HCT116 (cell line): ENCODE data around the gene VAT1. TPM values are rescaled to one million over a fixed set of nuclear protein-coding genes. Genes with fewer than 3 reads are reported as not detected.

Source experiments
- ATAC-seq: fragments of 200-7000 bp; cut with Tn5 transposase; 2 replicates; pipeline ENCODE4 v1.9.1; 2020; ENCODE audit warnings: mild to moderate bottlenecking, moderate library complexity
- BruUV-seq: library from RNA; stranded (reverse); fragments of 400-500 nt; replicated peaks from 2 replicates; lab custom pipeline; 2021; lab: Mats Ljungman, UMichigan
- CTCF ChIA-PET: fragments of 300-600 bp; sonication (Branson Sonifier 250); formaldehyde crosslinking; loops from one replicate; lab custom pipeline; 2021; ENCODE audit warnings: antibody characterized with exemption; lab: Charles Lee
- POLR2A ChIA-PET: fragments of 300-600, 350-600 bp; sonication (Branson Sonifier 250); formaldehyde crosslinking; loops from one replicate; lab custom pipeline; 2021; ENCODE audit warnings: antibody characterized with exemption; lab: Charles Lee
- RAD21 ChIA-PET, 2 experiments: fragments of 300-600 bp; sonication (Branson Sonifier 250); formaldehyde crosslinking; loops; one replicate each; lab custom pipeline; 2023; ENCODE audit warnings: low total read pairs in 2 of 2; ENCODE audit not compliant: uncharacterized antibody in 2 of 2, unreplicated experiment in 2 of 2, low non-redundant PET in 1 of 2; lab: Charles Lee
- DNase-seq: peaks from one replicate; pipeline ENCODE4 v3.0.0-alpha.2; 2010; ENCODE audit warnings: low read depth, low spot score
- H2AFZ ChIP-seq: fragments of 200-600 bp; shearing (Covaris generic), sonication (generic); 2 replicates; pipeline ENCODE4 v1.6.1; 2017; ENCODE audit warnings: low read depth, mixed run types, mixed read lengths, antibody characterized with exemption, low read length; ENCODE audit not compliant: poor library complexity, severe bottlenecking
- H3K27ac ChIP-seq: 2 replicates; pipeline ENCODE4 v1.5.1; 2012; ENCODE audit warnings: low read depth, low read length
- H3K27me3 ChIP-seq: fragments of 200-600 bp; sonication (generic); 2 replicates; pipeline ENCODE4 v1.6.1; 2016; ENCODE audit warnings: mixed run types, low read length, mixed read lengths; ENCODE audit not compliant: insufficient read depth
- H3K36me3 ChIP-seq, 2 experiments: fragments of 200-500 bp in 1 of 2; fragments of 200-600 bp in 1 of 2; sonication (Bioruptor generic) in 1 of 2; sonication (generic) in 1 of 2; 2 replicates each; pipeline versions ENCODE4 v1.5.1 to v1.6.1; 2014 to 2016; ENCODE audit warnings: low read length in 2 of 2, inconsistent platforms in 1 of 2, mixed read lengths in 1 of 2, mixed run types in 1 of 2; ENCODE audit not compliant: insufficient read depth in 2 of 2, control insufficient read depth in 1 of 2
- H3K4me1 ChIP-seq, 2 experiments: fragments of 200-600 bp in 1 of 2; sonication (generic) in 1 of 2; 2 replicates each; pipeline versions ENCODE4 v1.5.1 to v1.6.1; 2012 to 2017; ENCODE audit warnings: low read length in 2 of 2, inconsistent platforms in 1 of 2, mild to moderate bottlenecking in 1 of 2, mixed read lengths in 1 of 2, mixed run types in 1 of 2, moderate library complexity in 1 of 2; ENCODE audit not compliant: insufficient read depth in 2 of 2, control insufficient read depth in 1 of 2
- H3K4me2 ChIP-seq: fragments of 200-600 bp; sonication (generic); 2 replicates; pipeline ENCODE4 v1.6.1; 2017; ENCODE audit warnings: mixed run types, low read length, mixed read lengths
- H3K4me3 ChIP-seq, 2 experiments: fragments of 200-600 bp in 1 of 2; sonication (generic) in 1 of 2; replicated peaks in 1 of 2; 2 replicates each; pipeline ENCODE4 v1.5.1; 2011 to 2016; ENCODE audit warnings: low read length in 2 of 2, control low read depth in 1 of 2, low read depth in 1 of 2, mild to moderate bottlenecking in 1 of 2, mixed read lengths in 1 of 2, mixed run types in 1 of 2
- H3K79me2 ChIP-seq: fragments of 200-600 bp; sonication (generic); 2 replicates; pipeline ENCODE4 v1.6.1; 2017; ENCODE audit warnings: mild to moderate bottlenecking, mixed run types, low read length, moderate library complexity, mixed read lengths; ENCODE audit not compliant: insufficient read depth
- H3K9ac ChIP-seq: fragments of 200-600 bp; sonication (generic); 2 replicates; pipeline ENCODE4 v1.6.1; 2016; ENCODE audit warnings: low read length, mixed read lengths
- H3K9me2 ChIP-seq: fragments of 200-600 bp; sonication (generic), shearing (Covaris generic); 2 replicates; pipeline ENCODE4 v1.6.1; 2017; ENCODE audit warnings: mixed run types, mild to moderate bottlenecking, moderate library complexity; ENCODE audit not compliant: insufficient read depth
- H3K9me3 ChIP-seq, 2 experiments: fragments of 200-500 bp in 1 of 2; fragments of 200-600 bp in 1 of 2; sonication (Bioruptor generic) in 1 of 2; sonication (generic) in 1 of 2; 2 replicates each; pipeline ENCODE4 v1.6.1; 2014 to 2017; ENCODE audit warnings: low read length in 2 of 2, mixed read lengths in 2 of 2, inconsistent platforms in 1 of 2, low read depth in 1 of 2, mild to moderate bottlenecking in 1 of 2, mixed run types in 1 of 2, moderate library complexity in 1 of 2; ENCODE audit not compliant: control insufficient read depth in 1 of 2, insufficient read depth in 1 of 2
- H4K20me1 ChIP-seq: fragments of 200-600 bp; sonication (generic), shearing (Covaris generic); 2 replicates; pipeline ENCODE4 v1.6.1; 2017; ENCODE audit warnings: mixed run types, mild to moderate bottlenecking, moderate library complexity; ENCODE audit not compliant: insufficient read depth
- CBX3 ChIP-seq: IDR thresholded peaks from 2 replicates; pipeline ENCODE4 v1.6.1; 2012; ENCODE audit warnings: low read depth
- CEBPB ChIP-seq: IDR thresholded peaks from 2 replicates; pipeline ENCODE4 v1.6.1; 2012; ENCODE audit warnings: low read depth
- EGR1 ChIP-seq: IDR thresholded peaks from 2 replicates; pipeline ENCODE4 v1.6.1; 2012; ENCODE audit warnings: low read depth
- ELF1 ChIP-seq: IDR thresholded peaks from 2 replicates; pipeline ENCODE4 v1.6.1; 2012; ENCODE audit warnings: low read depth, borderline replicate concordance
- EZH2phosphoT487 ChIP-seq: fragments of 200-600 bp; IDR thresholded peaks from 2 replicates; pipeline ENCODE4 v1.6.1; 2018; ENCODE audit warnings: antibody characterized with exemption, borderline replicate concordance
- FOSL1 ChIP-seq: IDR thresholded peaks from 2 replicates; pipeline ENCODE4 v1.6.1; 2012; ENCODE audit warnings: low read depth
- RAD21 ChIP-seq: IDR thresholded peaks from 2 replicates; pipeline ENCODE4 v1.6.1; 2012; ENCODE audit warnings: low read depth, mild to moderate bottlenecking
- SP1 ChIP-seq: IDR thresholded peaks from 2 replicates; pipeline ENCODE4 v1.6.1; 2012; ENCODE audit warnings: low read depth
- SRF ChIP-seq: IDR thresholded peaks from 2 replicates; pipeline ENCODE4 v1.6.1; 2012; ENCODE audit warnings: low read depth
- YY1 ChIP-seq: IDR thresholded peaks from 2 replicates; pipeline ENCODE4 v1.6.1; 2011; ENCODE audit warnings: low read length, low read depth, moderate library complexity, mild to moderate bottlenecking; ENCODE audit not compliant: insufficient replicate concordance; ENCODE audit errors: extremely low read depth
- ZFX ChIP-seq: fragments of 450-650 bp; IDR thresholded peaks from 2 replicates; pipeline ENCODE4 v1.6.1; 2017
- intact Hi-C: fragments of 100-400 bp; cut with micrococcal nuclease; formaldehyde crosslinking; loops from 2 replicates; pipeline ENCODE4 v1.10.0; 2022
- total RNA-seq: library from RNA; stranded (reverse); gene quantifications from one replicate; pipeline ENCODE4 v1.2.1, GENCODE V29; 2021; ENCODE audit not compliant: unreplicated experiment
- TF ChIP-seq, protein P1 (sequence below): IDR thresholded peaks from 2 replicates; pipeline ENCODE4 v1.6.1; 2011; ENCODE audit warnings: mild to moderate bottlenecking, low read length, moderate library complexity; ENCODE audit not compliant: insufficient replicate concordance; ENCODE audit errors: extremely low read depth
- TF ChIP-seq, protein P2 (sequence below): IDR thresholded peaks from 2 replicates; pipeline ENCODE4 v1.6.1; 2012
- TF ChIP-seq, protein P3 (sequence below): IDR thresholded peaks from 2 replicates; pipeline ENCODE4 v1.6.1; 2012
- TF ChIP-seq, protein P4 (sequence below): IDR thresholded peaks from 2 replicates; pipeline ENCODE4 v1.6.1; 2012; ENCODE audit warnings: low read depth
- TF ChIP-seq, protein P5 (sequence below), 3 experiments: fragments of 200-600 bp in 1 of 3; sonication (generic) in 1 of 3; IDR thresholded peaks in 2 of 3; conservative IDR thresholded peaks in 1 of 3; 2 replicates each; pipeline ENCODE4 v1.5.1; 2012 to 2017; ENCODE audit warnings: low read depth in 2 of 3, low read length in 2 of 3, antibody characterized with exemption in 1 of 3, borderline replicate concordance in 1 of 3, control low read depth in 1 of 3, mild to moderate bottlenecking in 1 of 3, mixed read lengths in 1 of 3, mixed run types in 1 of 3, moderate library complexity in 1 of 3; ENCODE audit not compliant: insufficient read depth in 1 of 3

VAT1 gene
- total RNA-seq, 1 experiment from 2014 or later = 197 TPM

DNA sequence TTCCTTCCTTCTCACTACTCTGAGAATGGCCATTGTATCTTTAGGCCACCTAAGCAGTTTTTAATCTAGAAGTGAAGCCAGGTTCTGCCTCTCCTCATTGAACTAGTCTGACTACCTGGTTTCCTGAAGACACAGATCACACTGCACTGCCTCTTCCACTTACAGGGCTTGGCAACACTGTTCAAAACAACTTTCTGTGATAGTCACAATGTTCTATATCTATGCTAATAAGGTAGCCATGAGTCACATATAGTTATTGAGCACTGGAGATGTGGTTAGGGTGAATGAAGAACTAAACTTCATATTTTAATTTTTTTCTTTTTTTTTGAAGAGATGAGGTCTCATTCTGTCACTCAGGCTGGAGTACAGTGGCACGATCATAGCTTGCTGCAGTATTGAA, 29.8 kb upstream of the VAT1 start:
- H4K20me1 ChIP-seq = no peaks in the 10 kb centered on the region
- peaks cover 21 to 24% of the 10 kb centered on the region in 2 experiments for H3K36me3 ChIP-seq
- H3K79me2 ChIP-seq = no peaks in the 10 kb centered on the region
- intact Hi-C loops = no loop called here
- no peaks in the 10 kb centered on the region for H3K9me2 ChIP-seq
- DNase-seq (no peak), ATAC-seq (no peak)
- ChIA-PET CTCF (no interaction called here), POLR2A (no interaction called here), RAD21 (no interaction called here)
- H3K9ac ChIP-seq = no peak overlapping the region
- H3K4me1 ChIP-seq = no peaks in the 10 kb centered on the region
- H3K27ac ChIP-seq = no peak overlapping the region
- H3K27me3 ChIP-seq = no peaks in the 10 kb centered on the region
- no peak overlapping the region for H2AFZ ChIP-seq
- TF ChIP-seq, protein P1, sequence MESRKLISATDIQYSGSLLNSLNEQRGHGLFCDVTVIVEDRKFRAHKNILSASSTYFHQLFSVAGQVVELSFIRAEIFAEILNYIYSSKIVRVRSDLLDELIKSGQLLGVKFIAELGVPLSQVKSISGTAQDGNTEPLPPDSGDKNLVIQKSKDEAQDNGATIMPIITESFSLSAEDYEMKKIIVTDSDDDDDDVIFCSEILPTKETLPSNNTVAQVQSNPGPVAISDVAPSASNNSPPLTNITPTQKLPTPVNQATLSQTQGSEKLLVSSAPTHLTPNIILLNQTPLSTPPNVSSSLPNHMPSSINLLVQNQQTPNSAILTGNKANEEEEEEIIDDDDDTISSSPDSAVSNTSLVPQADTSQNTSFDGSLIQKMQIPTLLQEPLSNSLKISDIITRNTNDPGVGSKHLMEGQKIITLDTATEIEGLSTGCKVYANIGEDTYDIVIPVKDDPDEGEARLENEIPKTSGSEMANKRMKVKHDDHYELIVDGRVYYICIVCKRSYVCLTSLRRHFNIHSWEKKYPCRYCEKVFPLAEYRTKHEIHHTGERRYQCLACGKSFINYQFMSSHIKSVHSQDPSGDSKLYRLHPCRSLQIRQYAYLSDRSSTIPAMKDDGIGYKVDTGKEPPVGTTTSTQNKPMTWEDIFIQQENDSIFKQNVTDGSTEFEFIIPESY = no peak
- TF ChIP-seq CBX3 = no peak
- no peak for TF ChIP-seq SP1
- no peak for TF ChIP-seq FOSL1
- TF ChIP-seq ZFX = no peak
- TF ChIP-seq RAD21 = no peak
- TF ChIP-seq, protein P2, sequence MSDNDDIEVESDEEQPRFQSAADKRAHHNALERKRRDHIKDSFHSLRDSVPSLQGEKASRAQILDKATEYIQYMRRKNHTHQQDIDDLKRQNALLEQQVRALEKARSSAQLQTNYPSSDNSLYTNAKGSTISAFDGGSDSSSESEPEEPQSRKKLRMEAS = no peak
- TF ChIP-seq, protein P3, sequence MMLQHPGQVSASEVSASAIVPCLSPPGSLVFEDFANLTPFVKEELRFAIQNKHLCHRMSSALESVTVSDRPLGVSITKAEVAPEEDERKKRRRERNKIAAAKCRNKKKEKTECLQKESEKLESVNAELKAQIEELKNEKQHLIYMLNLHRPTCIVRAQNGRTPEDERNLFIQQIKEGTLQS = no peak
- TF ChIP-seq, protein P4, sequence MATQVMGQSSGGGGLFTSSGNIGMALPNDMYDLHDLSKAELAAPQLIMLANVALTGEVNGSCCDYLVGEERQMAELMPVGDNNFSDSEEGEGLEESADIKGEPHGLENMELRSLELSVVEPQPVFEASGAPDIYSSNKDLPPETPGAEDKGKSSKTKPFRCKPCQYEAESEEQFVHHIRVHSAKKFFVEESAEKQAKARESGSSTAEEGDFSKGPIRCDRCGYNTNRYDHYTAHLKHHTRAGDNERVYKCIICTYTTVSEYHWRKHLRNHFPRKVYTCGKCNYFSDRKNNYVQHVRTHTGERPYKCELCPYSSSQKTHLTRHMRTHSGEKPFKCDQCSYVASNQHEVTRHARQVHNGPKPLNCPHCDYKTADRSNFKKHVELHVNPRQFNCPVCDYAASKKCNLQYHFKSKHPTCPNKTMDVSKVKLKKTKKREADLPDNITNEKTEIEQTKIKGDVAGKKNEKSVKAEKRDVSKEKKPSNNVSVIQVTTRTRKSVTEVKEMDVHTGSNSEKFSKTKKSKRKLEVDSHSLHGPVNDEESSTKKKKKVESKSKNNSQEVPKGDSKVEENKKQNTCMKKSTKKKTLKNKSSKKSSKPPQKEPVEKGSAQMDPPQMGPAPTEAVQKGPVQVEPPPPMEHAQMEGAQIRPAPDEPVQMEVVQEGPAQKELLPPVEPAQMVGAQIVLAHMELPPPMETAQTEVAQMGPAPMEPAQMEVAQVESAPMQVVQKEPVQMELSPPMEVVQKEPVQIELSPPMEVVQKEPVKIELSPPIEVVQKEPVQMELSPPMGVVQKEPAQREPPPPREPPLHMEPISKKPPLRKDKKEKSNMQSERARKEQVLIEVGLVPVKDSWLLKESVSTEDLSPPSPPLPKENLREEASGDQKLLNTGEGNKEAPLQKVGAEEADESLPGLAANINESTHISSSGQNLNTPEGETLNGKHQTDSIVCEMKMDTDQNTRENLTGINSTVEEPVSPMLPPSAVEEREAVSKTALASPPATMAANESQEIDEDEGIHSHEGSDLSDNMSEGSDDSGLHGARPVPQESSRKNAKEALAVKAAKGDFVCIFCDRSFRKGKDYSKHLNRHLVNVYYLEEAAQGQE = no peak
- TF ChIP-seq, protein P5, sequence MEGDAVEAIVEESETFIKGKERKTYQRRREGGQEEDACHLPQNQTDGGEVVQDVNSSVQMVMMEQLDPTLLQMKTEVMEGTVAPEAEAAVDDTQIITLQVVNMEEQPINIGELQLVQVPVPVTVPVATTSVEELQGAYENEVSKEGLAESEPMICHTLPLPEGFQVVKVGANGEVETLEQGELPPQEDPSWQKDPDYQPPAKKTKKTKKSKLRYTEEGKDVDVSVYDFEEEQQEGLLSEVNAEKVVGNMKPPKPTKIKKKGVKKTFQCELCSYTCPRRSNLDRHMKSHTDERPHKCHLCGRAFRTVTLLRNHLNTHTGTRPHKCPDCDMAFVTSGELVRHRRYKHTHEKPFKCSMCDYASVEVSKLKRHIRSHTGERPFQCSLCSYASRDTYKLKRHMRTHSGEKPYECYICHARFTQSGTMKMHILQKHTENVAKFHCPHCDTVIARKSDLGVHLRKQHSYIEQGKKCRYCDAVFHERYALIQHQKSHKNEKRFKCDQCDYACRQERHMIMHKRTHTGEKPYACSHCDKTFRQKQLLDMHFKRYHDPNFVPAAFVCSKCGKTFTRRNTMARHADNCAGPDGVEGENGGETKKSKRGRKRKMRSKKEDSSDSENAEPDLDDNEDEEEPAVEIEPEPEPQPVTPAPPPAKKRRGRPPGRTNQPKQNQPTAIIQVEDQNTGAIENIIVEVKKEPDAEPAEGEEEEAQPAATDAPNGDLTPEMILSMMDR (IDR thresholded peaks at IDR 0.05 in 2 of 3, conservative IDR thresholded peaks at IDR 0.05 in 1 of 3; ENCODE audit: borderline replicate concordance in 1 of 3, insufficient read depth in 1 of 3, low read depth in 2 of 3, low read length in 2 of 3) = no peak
- no peak for TF ChIP-seq EGR1
- TF ChIP-seq CEBPB = no peak
- no peak for TF ChIP-seq SRF
- TF ChIP-seq YY1 = no peak
- no peak for TF ChIP-seq ELF1
- TF ChIP-seq EZH2phosphoT487 = no peak
- no peaks in the 10 kb centered on the region for H3K9me3 ChIP-seq
- BruUV-seq = no TSS peak
- no peak overlapping the region for H3K4me3 ChIP-seq
- no peak overlapping the region for H3K4me2 ChIP-seq
